Measurements from ENCODE around the gene MYB.

DNA sequence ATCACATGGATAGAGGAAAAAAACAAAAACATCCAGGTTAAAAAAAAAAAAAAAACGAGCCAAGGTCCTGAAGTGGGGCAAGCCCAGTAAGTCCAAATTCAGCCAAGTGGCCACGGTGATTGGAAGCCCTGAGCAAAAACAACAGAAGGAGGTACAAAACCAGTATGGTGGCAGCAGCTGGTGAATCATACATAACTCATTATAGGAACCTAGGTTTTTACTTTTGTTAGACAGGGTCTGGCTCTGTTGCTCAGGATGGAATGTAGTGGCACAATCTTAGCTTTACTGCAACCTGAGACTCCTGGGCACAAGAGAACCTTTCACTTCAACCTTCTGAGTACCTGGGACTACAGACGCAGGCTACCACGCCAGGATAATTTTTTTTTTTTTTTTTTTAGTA is 22.7 kb upstream of the MYB start:
- TF ChIP-seq, protein P1, sequence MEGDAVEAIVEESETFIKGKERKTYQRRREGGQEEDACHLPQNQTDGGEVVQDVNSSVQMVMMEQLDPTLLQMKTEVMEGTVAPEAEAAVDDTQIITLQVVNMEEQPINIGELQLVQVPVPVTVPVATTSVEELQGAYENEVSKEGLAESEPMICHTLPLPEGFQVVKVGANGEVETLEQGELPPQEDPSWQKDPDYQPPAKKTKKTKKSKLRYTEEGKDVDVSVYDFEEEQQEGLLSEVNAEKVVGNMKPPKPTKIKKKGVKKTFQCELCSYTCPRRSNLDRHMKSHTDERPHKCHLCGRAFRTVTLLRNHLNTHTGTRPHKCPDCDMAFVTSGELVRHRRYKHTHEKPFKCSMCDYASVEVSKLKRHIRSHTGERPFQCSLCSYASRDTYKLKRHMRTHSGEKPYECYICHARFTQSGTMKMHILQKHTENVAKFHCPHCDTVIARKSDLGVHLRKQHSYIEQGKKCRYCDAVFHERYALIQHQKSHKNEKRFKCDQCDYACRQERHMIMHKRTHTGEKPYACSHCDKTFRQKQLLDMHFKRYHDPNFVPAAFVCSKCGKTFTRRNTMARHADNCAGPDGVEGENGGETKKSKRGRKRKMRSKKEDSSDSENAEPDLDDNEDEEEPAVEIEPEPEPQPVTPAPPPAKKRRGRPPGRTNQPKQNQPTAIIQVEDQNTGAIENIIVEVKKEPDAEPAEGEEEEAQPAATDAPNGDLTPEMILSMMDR (conservative IDR thresholded peaks at IDR 0.05): no peak
- no peak for TF ChIP-seq ZFX (IDR thresholded peaks at IDR 0.05)
